Activated effector memory CD4-positive, alpha-beta T cell treated with Interleukin-2 at 50 U/mL for 16 hours (primary cell): ENCODE data around the gene ANKIB1.
"Not testable (repeated sequence)": the region's sequence is repeated elsewhere in the genome, so short reads cannot be mapped to it uniquely, and the experiment has no call there.

ENCODE experiments used
- DNase-seq: peaks from one replicate; pipeline ENCODE4 v3.0.0-alpha.2; 2020

Gene ANKIB1

DNA sequence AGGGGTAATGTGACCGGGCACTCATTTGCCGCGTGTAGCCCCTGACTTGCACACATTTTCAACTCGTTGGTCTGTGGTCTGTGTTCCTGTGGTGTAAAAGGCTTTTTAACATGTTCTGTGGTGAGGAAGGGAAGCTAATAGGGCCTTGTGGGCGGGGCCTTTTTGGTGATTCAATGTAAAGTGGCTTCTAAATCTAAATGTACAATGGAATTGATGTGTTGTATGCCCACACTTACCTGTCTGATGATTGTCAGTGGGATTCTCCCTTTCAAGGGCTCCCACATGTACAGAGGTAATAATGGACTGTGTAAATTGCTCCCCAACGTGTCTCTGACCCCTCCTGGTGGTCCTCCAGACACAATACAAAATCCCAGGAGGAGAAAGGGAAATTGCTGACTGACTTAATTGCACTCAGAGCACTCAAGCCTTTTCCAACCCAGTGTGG, 158.4 kb downstream of the ANKIB1 start:
- no peak for DNase-seq

DNA sequence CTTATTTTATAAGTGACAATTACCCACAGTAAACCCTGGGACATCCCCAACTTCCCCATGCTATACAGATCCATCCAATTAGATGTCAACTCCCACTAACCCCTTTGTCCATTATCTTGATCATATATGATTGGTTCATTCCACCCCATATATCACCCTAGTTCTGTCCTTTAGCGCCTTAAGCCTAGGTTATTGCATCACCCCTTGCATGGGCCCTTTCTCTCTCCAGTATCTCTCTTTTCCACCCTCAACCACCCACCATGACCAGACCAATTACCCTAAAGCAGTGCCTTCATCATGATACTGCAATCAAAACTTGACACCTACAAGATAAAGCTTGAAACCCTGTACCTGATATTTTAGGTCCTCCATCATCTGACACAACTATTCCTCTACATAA, 163.6 kb downstream of the ANKIB1 start:
- no peak for DNase-seq

GRCh38 chr7:92410162-92410561, 164.4 kb downstream of the ANKIB1 start:
- DNase-seq: not testable (repeated sequence)

DNA sequence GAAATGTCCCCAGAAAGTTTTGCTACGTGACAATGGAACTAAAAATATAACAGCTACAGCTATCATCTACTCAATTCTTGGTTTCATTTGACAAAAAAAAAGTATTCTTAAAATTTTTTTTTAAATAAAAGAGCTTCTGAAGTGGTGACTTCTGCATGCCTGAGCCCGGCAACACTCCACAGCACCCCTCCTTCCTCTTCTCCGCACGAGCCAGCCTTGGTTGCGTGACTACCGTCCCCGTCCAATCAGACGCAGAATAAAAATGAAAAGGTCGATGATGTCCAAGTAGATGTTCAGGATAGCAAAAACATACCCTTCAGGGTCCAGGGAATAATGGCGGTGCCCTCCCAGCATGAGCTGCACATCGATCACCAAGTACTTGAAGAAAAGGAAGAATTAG, 167.0 kb downstream of the ANKIB1 start:
- no peak for DNase-seq

GRCh38 chr7:92413550-92413949, 167.8 kb downstream of the ANKIB1 start:
- DNase-seq: no peak

GRCh38 chr7:92415225-92415624, 169.5 kb downstream of the ANKIB1 start:
- no peak for DNase-seq

GRCh38 chr7:92417913-92418312, 172.1 kb downstream of the ANKIB1 start:
- no peak for DNase-seq

GRCh38 chr7:92421676-92422435, 176.1 kb downstream of the ANKIB1 start:
- DNase-seq: no peak

GRCh38 chr7:92422926-92423325, 177.2 kb downstream of the ANKIB1 start:
- DNase-seq: no peak

GRCh38 chr7:92423710-92424131, 177.9 kb downstream of the ANKIB1 start:
- DNase-seq: no peak

DNA sequence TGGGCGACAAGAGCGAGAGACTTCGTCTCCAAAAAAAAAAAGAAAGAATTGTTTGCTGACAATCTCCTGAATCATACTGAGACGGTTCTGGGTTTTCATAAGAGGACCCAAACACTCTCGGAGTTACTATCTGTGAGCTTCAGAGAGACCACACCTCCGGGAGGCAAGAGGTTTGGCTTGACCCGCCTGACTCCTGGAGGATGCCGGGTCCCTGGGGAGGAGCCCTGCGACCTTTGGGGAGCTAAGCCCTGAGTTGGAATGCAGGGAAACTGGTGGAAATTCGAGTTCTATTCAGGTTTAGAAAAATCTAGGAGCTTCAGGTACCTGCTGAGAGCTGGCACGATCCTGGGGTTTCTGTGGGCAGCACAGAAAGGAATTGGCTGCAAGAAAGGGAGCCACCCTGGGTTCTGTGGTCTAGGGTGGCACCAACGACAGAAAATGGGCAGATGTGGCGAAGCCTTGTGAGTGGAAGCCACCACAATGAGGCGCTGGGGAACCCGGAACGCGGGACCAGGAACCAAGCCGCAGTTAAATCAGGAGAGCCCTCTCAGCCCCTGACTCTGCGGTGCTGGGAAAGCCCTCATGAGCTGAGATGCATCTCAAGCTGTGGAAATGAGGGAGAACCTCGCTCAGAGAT, 179.7 kb downstream of the ANKIB1 start:
- DNase-seq: no peak

GRCh38 chr7:92427193-92427592, 181.4 kb downstream of the ANKIB1 start:
- no peak for DNase-seq

- DNase-seq: no peak
Observed at GRCh38 chr7:92432299-92432946, 186.6 kb downstream of the ANKIB1 start.

DNA sequence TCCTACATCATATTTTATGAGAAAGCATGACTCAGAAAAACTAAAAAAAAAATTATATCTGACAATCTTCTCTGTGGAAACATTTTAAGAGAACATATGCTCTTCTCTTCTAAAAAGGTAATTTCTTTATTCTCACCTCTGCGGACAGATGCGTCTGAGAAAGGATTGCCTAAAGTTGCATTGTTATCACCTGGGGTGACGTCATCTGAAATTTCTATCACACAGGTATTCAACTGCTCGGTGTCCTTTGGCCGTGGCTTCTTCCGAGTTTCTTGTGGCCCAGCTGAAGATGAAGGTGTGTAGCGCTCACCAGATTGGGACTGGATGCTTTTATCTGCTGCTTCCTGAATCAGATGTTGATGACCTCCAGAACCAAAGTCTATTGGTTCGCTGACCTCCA, 187.2 kb downstream of the ANKIB1 start:
- no peak for DNase-seq

GRCh38 chr7:92435542-92435941, 189.8 kb downstream of the ANKIB1 start:
- DNase-seq: no peak

GRCh38 chr7:92436612-92437445, 191.1 kb downstream of the ANKIB1 start:
- no peak for DNase-seq

- DNase-seq: no peak
Observed at GRCh38 chr7:92437956-92438491, 192.2 kb downstream of the ANKIB1 start.

- DNase-seq: not testable (repeated sequence)
Observed at GRCh38 chr7:92442720-92443119, 196.9 kb downstream of the ANKIB1 start.

GRCh38 chr7:92446869-92447344, 201.1 kb downstream of the ANKIB1 start:
- DNase-seq: no peak

DNA sequence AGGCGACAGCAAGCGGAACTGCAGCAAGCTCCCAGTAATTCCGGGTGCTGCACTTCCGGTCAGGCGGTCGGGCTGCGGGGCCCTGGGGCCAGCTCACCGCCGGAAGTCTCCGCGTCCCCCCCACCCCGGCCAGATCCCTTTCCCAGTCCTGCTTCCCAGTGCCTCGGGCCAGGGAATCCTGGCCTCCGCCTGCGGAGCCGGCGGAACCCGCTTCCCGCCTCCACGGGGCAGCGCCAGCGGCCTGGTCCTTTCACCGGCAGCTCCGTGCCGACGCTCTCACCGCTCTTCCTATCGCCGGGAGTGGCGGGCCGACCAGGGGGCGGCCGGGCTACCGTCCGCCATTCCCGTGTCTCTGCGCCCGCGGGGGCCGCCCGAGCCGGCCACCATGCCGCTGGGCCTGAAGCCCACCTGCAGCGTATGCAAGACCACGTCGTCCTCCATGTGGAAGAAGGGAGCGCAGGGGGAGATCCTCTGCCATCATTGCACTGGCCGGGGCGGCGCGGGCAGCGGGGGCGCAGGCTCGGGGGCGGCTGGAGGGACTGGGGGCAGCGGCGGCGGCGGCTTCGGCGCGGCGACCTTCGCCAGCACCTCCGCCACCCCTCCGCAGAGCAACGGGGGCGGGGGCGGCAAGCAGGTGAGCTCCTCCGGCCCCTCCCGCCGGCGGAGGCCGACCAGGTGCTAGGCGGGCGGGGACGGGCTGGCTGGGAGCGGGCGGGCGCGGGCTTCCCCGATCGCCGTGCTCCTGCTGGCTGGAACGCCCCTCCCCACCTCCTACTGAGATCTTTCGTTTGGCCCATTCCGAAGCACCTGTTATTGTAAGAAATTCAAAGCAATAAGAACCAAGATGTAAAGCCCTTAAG, 201.8 kb downstream of the ANKIB1 start, which contains the start of gene GATAD1:
Gene GATAD1, plus strand, starts transcription at position 138 of the 860 bp plus-strand sequence. Its CDS starts 248 bp downstream, at position 386.
- DNase-seq: peak; percentile 73

GRCh38 chr7:92448205-92448747, 202.5 kb downstream of the ANKIB1 start:
- peak; percentile 39 for DNase-seq
